Caco-2 (cell line): ENCODE measurements around the gene INHBB. TPM values are rescaled to one million over a fixed set of nuclear protein-coding genes. Genes with fewer than 3 reads are reported as not detected.

ENCODE experiments used
- BruUV-seq: library from RNA; stranded (reverse); fragments of 400-500 nt; replicated peaks from 2 replicates; lab custom pipeline; 2021; lab: Mats Ljungman, UMichigan
- CTCF ChIA-PET: fragments of 300-600 bp; sonication (Branson Sonifier 250); formaldehyde crosslinking; loops from one replicate; lab custom pipeline; 2022; ENCODE audit warnings: antibody characterized with exemption; lab: Charles Lee
- POLR2A ChIA-PET: fragments of 300-600 bp; sonication (Branson Sonifier 250); formaldehyde crosslinking; loops from one replicate; lab custom pipeline; 2022; ENCODE audit warnings: antibody characterized with exemption; lab: Charles Lee
- DNase-seq, 2 experiments: peaks; one replicate each; pipeline versions ENCODE4 v3.0.0 to v3.0.0-alpha.2; 2020 to 2022
- H3K27me3 ChIP-seq: replicated peaks from 2 replicates; pipeline ENCODE4 v1.6.0; 2011; ENCODE audit warnings: low read length; ENCODE audit not compliant: control insufficient read depth, insufficient read depth
- H3K36me3 ChIP-seq: 2 replicates; pipeline ENCODE4 v1.5.1; 2011; ENCODE audit warnings: low read length; ENCODE audit not compliant: control insufficient read depth, insufficient read depth
- H3K4me1 ChIP-seq: fragments of 250-450 bp; sonication (Bioruptor Pico); 2 replicates; pipeline ENCODE4 v1.5.1; 2020; ENCODE audit warnings: mild to moderate bottlenecking
- H3K4me3 ChIP-seq: 2 replicates; pipeline ENCODE4 v1.5.1; 2011; ENCODE audit warnings: low read depth, mild to moderate bottlenecking, control low read depth, low read length
- H3K9me3 ChIP-seq: fragments of 250-450 bp; sonication (Bioruptor Pico); 2 replicates; pipeline ENCODE4 v1.5.1; 2020; ENCODE audit warnings: mild to moderate bottlenecking, moderate library complexity
- H3K27ac Mint-ChIP-seq: one replicate; pipeline ENCODE4 v1.8.0; 2022; ENCODE audit warnings: mixed read lengths; ENCODE audit not compliant: unreplicated experiment
- H3K27me3 Mint-ChIP-seq: one replicate; pipeline ENCODE4 v1.8.0; 2022; ENCODE audit warnings: mixed read lengths; ENCODE audit not compliant: insufficient read depth, unreplicated experiment
- H3K36me3 Mint-ChIP-seq: one replicate; pipeline ENCODE4 v1.8.0; 2022; ENCODE audit warnings: mild to moderate bottlenecking, mixed read lengths; ENCODE audit not compliant: insufficient read depth, unreplicated experiment
- H3K4me1 Mint-ChIP-seq: one replicate; pipeline ENCODE4 v1.8.0; 2022; ENCODE audit warnings: low read depth, mixed read lengths; ENCODE audit not compliant: unreplicated experiment
- H3K4me3 Mint-ChIP-seq: one replicate; pipeline ENCODE4 v1.8.0; 2022; ENCODE audit warnings: mild to moderate bottlenecking, moderate library complexity, mixed read lengths; ENCODE audit not compliant: unreplicated experiment
- H3K9me3 Mint-ChIP-seq: one replicate; pipeline ENCODE4 v1.8.0; 2022; ENCODE audit warnings: mixed read lengths; ENCODE audit not compliant: unreplicated experiment
- CTCF ChIP-seq, 2 experiments: fragments of 200-600 bp in 1 of 2; IDR thresholded peaks; 1 replicate in 1 of 2; 2 replicates in 1 of 2; pipeline versions ENCODE4 v1.5.1 to v1.8.0; 2011 to 2022; ENCODE audit warnings: antibody characterized with exemption in 1 of 2, control low read depth in 1 of 2, inconsistent platforms in 1 of 2, low read depth in 1 of 2, low read length in 1 of 2, mild to moderate bottlenecking in 1 of 2, moderate library complexity in 1 of 2; ENCODE audit not compliant: insufficient read depth in 1 of 2, severe bottlenecking in 1 of 2, unreplicated experiment in 1 of 2
- intact Hi-C: fragments of 100-400 bp; cut with micrococcal nuclease; formaldehyde crosslinking; loops from one replicate; pipeline ENCODE4 v1.10.0; 2022; ENCODE audit not compliant: unreplicated experiment
- total RNA-seq: library from RNA; stranded (reverse); gene quantifications from 2 replicates; pipeline ENCODE4 v1.2.3, GENCODE V29; 2022

Gene INHBB
- total RNA-seq, 1 experiment from 2014 or later = 28.9 TPM

DNA sequence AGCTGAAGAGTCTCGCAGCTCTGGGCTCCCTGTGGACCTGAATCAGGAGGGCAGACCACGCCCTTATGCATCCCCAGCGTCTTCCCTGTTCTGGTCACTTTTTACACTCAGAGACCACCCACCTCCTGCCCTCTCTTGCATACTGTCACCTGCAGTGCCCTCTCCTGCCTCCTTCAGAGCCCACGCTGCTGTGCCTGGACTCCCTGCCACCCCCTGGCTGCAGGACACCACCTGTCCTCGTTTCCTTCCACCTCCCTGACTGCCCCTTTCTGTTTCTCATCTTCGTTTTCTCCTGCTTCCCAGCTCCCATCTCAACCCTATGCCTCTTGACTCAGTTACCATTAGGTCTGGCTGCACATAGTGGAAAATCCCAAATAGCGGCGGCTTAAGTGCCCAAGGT lies 9.2 kb upstream of the INHBB start:
- H3K9me3 ChIP-seq = no peaks in the 10 kb centered on the region
- CTCF ChIA-PET = interaction anchor here (0.6 to 2.2 kb wide), 4 partner anchors 23 to 340 kb away, joined by 3 to 20 read pairs (median 4); no protein-coding TSS in a partner anchor
- POLR2A ChIA-PET = no interaction called here
- H3K4me1 Mint-ChIP-seq = peaks cover 5% of the 10 kb centered on the region
- TF ChIP-seq CTCF (IDR thresholded peaks at IDR 0.05; ENCODE audit: insufficient read depth in 1 of 2, low read depth in 1 of 2, low read length in 1 of 2, severe bottlenecking in 1 of 2, unreplicated experiment in 1 of 2) = peak in 1 of 2 experiments; percentile 8
- no peaks in the 10 kb centered on the region for H3K36me3 ChIP-seq
- no peaks in the 10 kb centered on the region for H3K36me3 Mint-ChIP-seq
- H3K27me3 Mint-ChIP-seq = peaks cover 3% of the 10 kb centered on the region
- no peak overlapping the region for H3K4me3 Mint-ChIP-seq
- no peaks in the 10 kb centered on the region for H3K27me3 ChIP-seq
- DNase-seq = no peak
- no peaks in the 10 kb centered on the region for H3K9me3 Mint-ChIP-seq
- no peak overlapping the region for H3K4me3 ChIP-seq
- BruUV-seq = no TSS peak
- H3K4me1 ChIP-seq = no peaks in the 10 kb centered on the region
- intact Hi-C loops = no loop called here
- no peak overlapping the region for H3K27ac Mint-ChIP-seq

GRCh38 chr2:120338015-120338414 lies 7.9 kb upstream of the INHBB start:
- H3K9me3 ChIP-seq = no peaks in the 10 kb centered on the region
- peaks cover 1% of the 10 kb centered on the region for H3K27me3 Mint-ChIP-seq
- no peaks in the 10 kb centered on the region for H3K36me3 Mint-ChIP-seq
- no peak for TF ChIP-seq CTCF (IDR thresholded peaks at IDR 0.05; ENCODE audit: insufficient read depth in 1 of 2, low read depth in 1 of 2, low read length in 1 of 2, severe bottlenecking in 1 of 2, unreplicated experiment in 1 of 2)
- no peak overlapping the region for H3K4me3 Mint-ChIP-seq
- intact Hi-C loops = no loop called here
- ChIA-PET CTCF (interaction anchor here (0.8 kb wide), 1 partner anchor 215 kb away, joined by 3 read pairs; no protein-coding TSS in a partner anchor), POLR2A (no interaction called here)
- no peak overlapping the region for H3K4me3 ChIP-seq
- H3K27ac Mint-ChIP-seq = no peak overlapping the region
- 0 out of 2 replicates have a peak, but pooled peaks cover under 1% of the 10 kb centered on the region for H3K4me1 ChIP-seq
- peaks cover 5% of the 10 kb centered on the region for H3K4me1 Mint-ChIP-seq
- H3K36me3 ChIP-seq = no peaks in the 10 kb centered on the region
- DNase-seq = no peak
- no peaks in the 10 kb centered on the region for H3K9me3 Mint-ChIP-seq
- BruUV-seq = no TSS peak
- no peaks in the 10 kb centered on the region; the same call in 1 of the 2 replicates for H3K27me3 ChIP-seq

GRCh38 chr2:120341977-120342376 lies 4.0 kb upstream of the INHBB start:
- CTCF ChIA-PET = interaction anchor here (0.6 to 3.8 kb wide), 5 partner anchors 96 to 338 kb away, joined by 3 to 33 read pairs (median 5); no protein-coding TSS in a partner anchor
- H3K27me3 Mint-ChIP-seq = peaks cover 3% of the 10 kb centered on the region
- H3K27me3 ChIP-seq = no peaks in the 10 kb centered on the region; the same call in 1 of the 2 replicates

More at GRCh38 chr2:120341977-120342376, 4.0 kb upstream of the INHBB start:
- TF ChIP-seq CTCF (IDR thresholded peaks at IDR 0.05; ENCODE audit: insufficient read depth in 1 of 2, low read depth in 1 of 2, low read length in 1 of 2, severe bottlenecking in 1 of 2, unreplicated experiment in 1 of 2) = no peak
- Mint-ChIP-seq H3K4me1 (peaks cover 5% of the 10 kb centered on the region), H3K9me3 (no peaks in the 10 kb centered on the region), H3K27ac (no peak overlapping the region), H3K36me3 (peaks cover 5% of the 10 kb centered on the region), H3K4me3 (no peak overlapping the region)
- POLR2A ChIA-PET = no interaction called here
- Histone ChIP-seq H3K4me3 (no peak overlapping the region), H3K36me3 (no peaks in the 10 kb centered on the region), H3K9me3 (no peaks in the 10 kb centered on the region), H3K4me1 (peaks cover 8% of the 10 kb centered on the region; the same call in 1 of the 2 replicates)
- BruUV-seq = no TSS peak
- intact Hi-C loops = loop anchor here (2.0 to 5.0 kb wide), 2 partner anchors 179 to 210 kb away; no protein-coding TSS in a partner anchor
- no peak for DNase-seq
